Stimulated activated naive CD4-positive, alpha-beta T cell treated with Interleukin-2 at 50 U/mL for 16 hours (primary cell): Measurements from ENCODE around the gene SLC4A5.

ENCODE experiments used
- DNase-seq: peaks from one replicate; lab custom pipeline; 2025; lab: John Stamatoyannopoulos, UW

SLC4A5 gene

GRCh38 chr2:74343316-74343715, at the start of gene SLC4A5:
Gene SLC4A5 (minus strand): TSS chr2:74343416. CDS start chr2:74315023, 28,393 bp downstream.
- no peak for DNase-seq

GRCh38 chr2:74392449-74392743, 49.2 kb upstream of the SLC4A5 start:
- no peak for DNase-seq

- DNase-seq = peak; percentile 91
Measured at GRCh38 chr2:74391580-74392448, 48.6 kb upstream of the SLC4A5 start.

GRCh38 chr2:74391209-74391579, 48.0 kb upstream of the SLC4A5 start:
- DNase-seq = no peak

- DNase-seq = no peak
Measured at GRCh38 chr2:74390606-74391005, 47.4 kb upstream of the SLC4A5 start.

GRCh38 chr2:74387346-74387745, 44.1 kb upstream of the SLC4A5 start:
- no peak for DNase-seq

GRCh38 chr2:74385396-74385795, 42.2 kb upstream of the SLC4A5 start:
- DNase-seq = no peak

GRCh38 chr2:74384051-74384450, 40.8 kb upstream of the SLC4A5 start:
- no peak for DNase-seq

- no peak for DNase-seq
Measured at GRCh38 chr2:74383254-74383653, 40.0 kb upstream of the SLC4A5 start.

- DNase-seq = no peak
Measured at GRCh38 chr2:74381751-74382150, 38.5 kb upstream of the SLC4A5 start.

GRCh38 chr2:74379851-74380789, 36.9 kb upstream of the SLC4A5 start, which contains the start of gene DCTN1:
Gene DCTN1 (minus strand): TSS chr2:74380311. CDS start chr2:74380037, 274 bp downstream.
- DNase-seq = no peak

GRCh38 chr2:74378007-74378406, 34.8 kb upstream of the SLC4A5 start:
- DNase-seq = no peak

GRCh38 chr2:74375838-74376237, 32.6 kb upstream of the SLC4A5 start:
- no peak for DNase-seq

- no peak for DNase-seq
Measured at GRCh38 chr2:74374509-74375205, 31.4 kb upstream of the SLC4A5 start.

GRCh38 chr2:74373985-74374384, 30.8 kb upstream of the SLC4A5 start:
- no peak for DNase-seq

GRCh38 chr2:74373221-74373676, 30.0 kb upstream of the SLC4A5 start:
- DNase-seq = no peak

GRCh38 chr2:74372674-74373073, 29.5 kb upstream of the SLC4A5 start:
- no peak for DNase-seq

- no peak for DNase-seq
Measured at GRCh38 chr2:74371421-74371820, 28.2 kb upstream of the SLC4A5 start.

GRCh38 chr2:74369976-74370375, 26.8 kb upstream of the SLC4A5 start:
- DNase-seq = no peak

- no peak for DNase-seq
Measured at GRCh38 chr2:74368499-74368898, 25.3 kb upstream of the SLC4A5 start.

- DNase-seq = no peak
Measured at GRCh38 chr2:74367789-74368188, 24.6 kb upstream of the SLC4A5 start.

GRCh38 chr2:74366036-74366435, 22.8 kb upstream of the SLC4A5 start:
- no peak for DNase-seq
